Measurements from ENCODE around the gene EPRS1.

DNA sequence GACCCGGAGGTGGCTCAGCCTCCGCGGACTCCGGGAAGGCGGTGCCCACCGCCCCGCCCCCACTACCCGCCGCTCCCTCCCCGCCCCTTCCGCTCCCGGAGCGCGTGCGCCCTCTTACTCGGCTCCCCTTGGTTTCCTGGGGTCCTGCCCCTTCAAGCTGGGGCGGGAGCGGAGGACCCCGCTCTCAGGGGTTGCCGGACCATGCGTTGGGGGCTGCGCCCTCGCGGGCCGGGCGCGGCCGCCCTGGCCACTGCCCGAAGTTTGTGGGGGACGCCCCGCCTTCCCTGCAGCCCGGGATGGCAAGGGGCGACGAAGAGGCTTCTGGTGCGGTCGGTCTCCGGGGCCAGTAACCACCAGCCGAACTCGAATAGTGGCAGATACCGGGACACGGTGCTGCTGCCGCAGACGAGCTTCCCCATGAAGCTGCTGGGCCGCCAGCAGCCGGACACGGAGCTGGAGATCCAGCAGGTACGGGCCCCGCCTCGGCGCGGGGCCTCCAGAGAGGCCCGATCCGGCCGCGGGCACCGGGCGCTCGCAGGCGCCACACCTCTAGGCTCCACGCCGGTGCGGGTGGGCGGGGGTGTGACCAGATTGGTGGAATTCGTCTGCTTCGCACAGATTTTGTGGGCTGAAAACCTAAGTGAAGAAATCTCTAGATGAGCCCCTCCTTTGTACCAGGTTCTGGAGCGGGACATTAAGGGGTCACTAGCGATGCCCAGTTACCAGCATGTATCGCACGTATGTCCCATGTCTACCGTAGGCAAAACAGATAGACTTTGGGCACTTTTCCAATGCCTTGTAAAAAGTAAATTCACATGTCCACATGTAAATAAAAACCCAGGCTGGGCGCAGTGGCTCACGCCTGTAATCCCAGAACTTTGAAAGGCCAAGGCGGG lies 48.0 kb upstream of the EPRS1 start, which contains the start of gene IARS2:
- TF ChIP-seq, protein P1, sequence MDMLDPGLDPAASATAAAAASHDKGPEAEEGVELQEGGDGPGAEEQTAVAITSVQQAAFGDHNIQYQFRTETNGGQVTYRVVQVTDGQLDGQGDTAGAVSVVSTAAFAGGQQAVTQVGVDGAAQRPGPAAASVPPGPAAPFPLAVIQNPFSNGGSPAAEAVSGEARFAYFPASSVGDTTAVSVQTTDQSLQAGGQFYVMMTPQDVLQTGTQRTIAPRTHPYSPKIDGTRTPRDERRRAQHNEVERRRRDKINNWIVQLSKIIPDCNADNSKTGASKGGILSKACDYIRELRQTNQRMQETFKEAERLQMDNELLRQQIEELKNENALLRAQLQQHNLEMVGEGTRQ (IDR thresholded peaks at IDR 0.05; ENCODE audit: low read depth, low read length), result no peak
- TF ChIP-seq, protein P2, sequence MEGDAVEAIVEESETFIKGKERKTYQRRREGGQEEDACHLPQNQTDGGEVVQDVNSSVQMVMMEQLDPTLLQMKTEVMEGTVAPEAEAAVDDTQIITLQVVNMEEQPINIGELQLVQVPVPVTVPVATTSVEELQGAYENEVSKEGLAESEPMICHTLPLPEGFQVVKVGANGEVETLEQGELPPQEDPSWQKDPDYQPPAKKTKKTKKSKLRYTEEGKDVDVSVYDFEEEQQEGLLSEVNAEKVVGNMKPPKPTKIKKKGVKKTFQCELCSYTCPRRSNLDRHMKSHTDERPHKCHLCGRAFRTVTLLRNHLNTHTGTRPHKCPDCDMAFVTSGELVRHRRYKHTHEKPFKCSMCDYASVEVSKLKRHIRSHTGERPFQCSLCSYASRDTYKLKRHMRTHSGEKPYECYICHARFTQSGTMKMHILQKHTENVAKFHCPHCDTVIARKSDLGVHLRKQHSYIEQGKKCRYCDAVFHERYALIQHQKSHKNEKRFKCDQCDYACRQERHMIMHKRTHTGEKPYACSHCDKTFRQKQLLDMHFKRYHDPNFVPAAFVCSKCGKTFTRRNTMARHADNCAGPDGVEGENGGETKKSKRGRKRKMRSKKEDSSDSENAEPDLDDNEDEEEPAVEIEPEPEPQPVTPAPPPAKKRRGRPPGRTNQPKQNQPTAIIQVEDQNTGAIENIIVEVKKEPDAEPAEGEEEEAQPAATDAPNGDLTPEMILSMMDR (conservative IDR thresholded peaks at IDR 0.05; ENCODE audit: low read depth, low read length), result no peak
- TF ChIP-seq RFX5 (IDR thresholded peaks at IDR 0.05; ENCODE audit: low read depth, low read length), result no peak
